HepG2 (cell line): ENCODE measurements around the gene SH3BGRL2. TPM values are rescaled to one million over a fixed set of nuclear protein-coding genes. Genes with fewer than 3 reads are reported as not detected.
"Not testable (repeated sequence)": the region's sequence is repeated elsewhere in the genome, so short reads cannot be mapped to it uniquely, and the experiment has no call there.

Experiments used
- ATAC-seq: fragments of 200-7000 bp; cut with Tn5 transposase; 3 replicates; pipeline ENCODE4 v1.9.1; 2020; ENCODE audit warnings: mild to moderate bottlenecking, moderate library complexity
- BruUV-seq: library from RNA; stranded (reverse); fragments of 400-500 nt; replicated peaks from 2 replicates; lab custom pipeline; 2021; lab: Mats Ljungman, UMichigan
- CTCF ChIA-PET: fragments of 300-600 bp; formaldehyde crosslinking; extraction: SDS; loops from one replicate; lab custom pipeline; 2021; ENCODE audit warnings: low total read pairs, inconsistent platforms, low intra/inter-chr PET ratio; lab: Yijun Ruan, JAX
- POLR2A ChIA-PET: fragments of 350-600 bp; sonication (Branson Sonifier 250); formaldehyde crosslinking; loops from one replicate; lab custom pipeline; 2020; ENCODE audit warnings: antibody characterized with exemption, inconsistent platforms; lab: Yijun Ruan, JAX
- DNase-seq: peaks from one replicate; pipeline ENCODE4 v3.0.0-alpha.2; 2015; ENCODE audit warnings: low spot score
- FAIRE-seq: peaks from 3 replicates; lab custom pipeline; 2011; peaks lifted over from hg19 to GRCh38; lab: Jason Lieb, UNC
- H2AFZ ChIP-seq: one replicate; pipeline ENCODE4 v1.6.1; 2011; ENCODE audit warnings: low read length, inconsistent platforms
- H3K27ac ChIP-seq: fragments of 300-600 bp; 3 replicates; pipeline ENCODE4 v1.8.0; 2011; ENCODE audit warnings: mixed run types, mild to moderate bottlenecking, mixed read lengths, low read length, inconsistent platforms; ENCODE audit not compliant: insufficient read depth; ENCODE audit errors: extremely low read length
- H3K27me3 ChIP-seq, 2 experiments: fragments of 200-600 bp in 1 of 2; 2 replicates in 1 of 2; 3 replicates in 1 of 2; pipeline versions ENCODE4 v1.6.0 to v1.8.0; 2011; ENCODE audit warnings: low read length in 2 of 2, mild to moderate bottlenecking in 2 of 2, moderate library complexity in 2 of 2, inconsistent platforms in 1 of 2; ENCODE audit not compliant: insufficient read depth in 2 of 2, control insufficient read depth in 1 of 2
- H3K36me3 ChIP-seq, 2 experiments: fragments of 200-600 bp in 1 of 2; replicated peaks in 1 of 2; 2 replicates in 1 of 2; 3 replicates in 1 of 2; pipeline versions ENCODE4 v1.5.1 to v1.8.0; 2011; ENCODE audit warnings: low read length in 2 of 2, inconsistent platforms in 1 of 2; ENCODE audit not compliant: insufficient read depth in 2 of 2, control insufficient read depth in 1 of 2
- H3K4me1 ChIP-seq: 2 replicates; pipeline ENCODE4 v1.5.1; 2012; ENCODE audit warnings: low read length, inconsistent platforms; ENCODE audit not compliant: insufficient read depth
- H3K4me2 ChIP-seq: 2 replicates; pipeline ENCODE4 v1.6.0; 2011; ENCODE audit warnings: low read depth, low read length, inconsistent platforms
- H3K4me3 ChIP-seq, 3 experiments: fragments of 200-600 bp in 1 of 3; sonication (generic), shearing (Covaris generic) in 1 of 3; replicated peaks in 1 of 3; 2 replicates each; pipeline ENCODE4 v1.5.1; 2011 to 2016; ENCODE audit warnings: low read length in 3 of 3, inconsistent platforms in 2 of 3, low read depth in 2 of 3, mild to moderate bottlenecking in 2 of 3, control low read depth in 1 of 3, mixed read lengths in 1 of 3; ENCODE audit not compliant: insufficient read depth in 1 of 3
- H3K79me2 ChIP-seq: one replicate; pipeline ENCODE4 v1.6.1; 2011; ENCODE audit warnings: low read length, inconsistent platforms; ENCODE audit not compliant: insufficient read depth
- H3K9ac ChIP-seq: 2 replicates; pipeline ENCODE4 v1.6.0; 2011; ENCODE audit warnings: mild to moderate bottlenecking, low read depth, low read length, inconsistent platforms; ENCODE audit not compliant: insufficient read depth
- H3K9me3 ChIP-seq: 2 replicates; pipeline ENCODE4 v1.5.1; 2012; ENCODE audit warnings: mild to moderate bottlenecking, low read length
- H4K20me1 ChIP-seq: 2 replicates; pipeline ENCODE4 v1.6.0; 2011; ENCODE audit warnings: inconsistent platforms, mild to moderate bottlenecking, low read length, moderate library complexity; ENCODE audit not compliant: insufficient read depth
- FOXK2 ChIP-seq: fragments of 450-650 bp; IDR thresholded peaks from 2 replicates; pipeline ENCODE4 v1.6.1; 2016
- GMEB2 ChIP-seq: IDR thresholded peaks from 2 replicates; pipeline ENCODE4 v1.6.1; 2016; ENCODE audit warnings: missing biosample characterization, missing genetic modification reagents, low read depth
- KMT2B ChIP-seq: IDR thresholded peaks from 2 replicates; pipeline ENCODE4 v1.6.1; 2016; ENCODE audit warnings: missing genetic modification reagents, missing compliant biosample characterization
- RFXANK ChIP-seq: IDR thresholded peaks from 2 replicates; pipeline ENCODE4 v1.6.1; 2016
- ZFP90 ChIP-seq: sonication (generic); formaldehyde crosslinking; IDR thresholded peaks from 2 replicates; pipeline ENCODE4 v1.8.0; 2022; ENCODE audit warnings: missing genetic modification reagents, mild to moderate bottlenecking, inconsistent platforms, borderline replicate concordance
- ZNF549 ChIP-seq: sonication (generic); formaldehyde crosslinking; IDR thresholded peaks from 2 replicates; pipeline ENCODE4 v1.5.0; 2020; ENCODE audit warnings: missing genetic modification reagents
- WGBS: methylation state at CpG from one replicate; pipeline ENCODE4 v1.1.6; 2017; ENCODE audit warnings: low lambda C conversion rate; 5-methylcytosine and 5-hydroxymethylcytosine counted together
- in situ Hi-C: cut with HindIII; loops from 2 replicates; pipeline ENCODE4 v1.10.0; 2017; ENCODE audit warnings: low pct_unique_long_range_greater_than_20kb; ENCODE audit not compliant: extremely low pct_ligation_motif_present
- intact Hi-C: fragments of 100-400 bp; cut with micrococcal nuclease; formaldehyde crosslinking; loops from one replicate; pipeline ENCODE4 v1.10.0; 2022; ENCODE audit not compliant: unreplicated experiment
- polyA plus RNA-seq, 8 experiments: library from polyadenylated mRNA; depleted of rRNA in 3 of 8; stranded (reverse) in 7 of 8; unstranded in 1 of 8; fragments of >200 nt; fragmentation: Illumina TruSeq in 4 of 8; extraction: Trizol in 4 of 8; gene quantifications; 2 replicates each; pipeline versions ENCODE4 v1.2.1 to v1.2.3, GENCODE V29; 2011 to 2016; ENCODE audit warnings: low read depth in 4 of 8, missing spikeins in 1 of 8, mixed read lengths in 1 of 8; ENCODE audit not compliant: insufficient read depth in 1 of 8
- total RNA-seq, 5 experiments: library from RNA; depleted of rRNA; stranded (reverse); fragments of >200 nt; fragmentation: Illumina TruSeq; extraction: Trizol; gene quantifications; 2 replicates each; pipeline ENCODE4 v1.2.3, GENCODE V29; 2016; ENCODE audit warnings: low read depth in 1 of 5

Gene SH3BGRL2
- total and polyA plus RNA-seq, 2 of the 13 experiments (the other 11 are each of a cell fraction or from before 2014, with no cell fraction given), result 10.9 to 28.8 TPM

DNA sequence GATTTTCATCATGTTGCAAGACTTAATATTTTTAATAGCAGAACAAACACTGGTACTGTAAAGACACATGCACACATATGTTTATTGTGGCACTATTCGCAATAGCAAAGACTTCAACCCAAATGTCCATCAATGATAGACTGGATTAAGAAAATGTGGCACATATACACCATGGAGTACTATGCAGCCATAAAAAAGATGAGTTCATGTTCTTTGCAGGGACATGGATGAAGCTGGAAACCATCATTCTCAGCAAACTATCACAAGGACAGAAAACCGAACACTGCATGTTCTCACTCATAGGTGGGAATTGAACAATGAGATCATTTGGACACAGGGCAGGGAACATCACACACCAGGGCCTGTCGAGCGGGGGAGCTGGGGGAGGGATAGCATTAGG lies 51.6 kb downstream of the SH3BGRL2 start:
- H3K4me3 ChIP-seq, H4K20me1 ChIP-seq, BruUV-seq, in situ Hi-C loops, H3K27me3 ChIP-seq, H2AFZ ChIP-seq, H3K27ac ChIP-seq, FAIRE-seq, CTCF ChIA-PET, H3K9ac ChIP-seq, intact Hi-C loops, H3K4me2 ChIP-seq, ATAC-seq, POLR2A ChIA-PET, H3K9me3 ChIP-seq, DNase-seq, H3K36me3 ChIP-seq: not testable (repeated sequence)
- H3K4me1 ChIP-seq, result peaks cover 18% of the 10 kb centered on the region
- 96% methylated on average over 4 of the region's 4 CpGs for WGBS
- H3K79me2 ChIP-seq, result peaks cover 10% of the 10 kb centered on the region

- CTCF ChIA-PET, result no interaction called here
Observed at GRCh38 chr6:79684876-79685275, 53.7 kb downstream of the SH3BGRL2 start.

More at GRCh38 chr6:79684876-79685275, 53.7 kb downstream of the SH3BGRL2 start:
- Histone ChIP-seq H3K4me1 (peaks cover 23% of the 10 kb centered on the region), H3K36me3 (0 out of 5 replicates have a peak, but pooled peaks cover 0 to 7% of the 10 kb centered on the region in 2 experiments), H2AFZ (no peak overlapping the region), H3K4me3 (no peak overlapping the region), H3K27ac (no peak overlapping the region), H4K20me1 (no peaks in the 10 kb centered on the region), H3K9ac (no peak overlapping the region), H3K27me3 (no peaks in the 10 kb centered on the region), H3K4me2 (no peak overlapping the region), H3K79me2 (peaks cover 19% of the 10 kb centered on the region), H3K9me3 (no peaks in the 10 kb centered on the region)
- ATAC-seq (no peak), FAIRE-seq (no peak), DNase-seq (no peak)
- intact Hi-C loops (no loop called here), in situ Hi-C loops (no loop called here)
- POLR2A ChIA-PET, result no interaction called here
- BruUV-seq, result no TSS peak
- 88% methylated on average over 1 of the region's 1 CpG for WGBS
- TF ChIP-seq RFXANK (CRISPR knock-in tag), result no peak
- TF ChIP-seq GMEB2 (CRISPR knock-in tag), result no peak
- no peak for TF ChIP-seq KMT2B (CRISPR knock-in tag)
- no peak for TF ChIP-seq ZFP90 (CRISPR knock-in tag)
- no peak for TF ChIP-seq ZNF549
- no peak for TF ChIP-seq FOXK2
